Thyroid gland (tissue), 4 donors: ENCODE measurements around the gene NBPF12.
"Not testable (repeated sequence)": the region's sequence is repeated elsewhere in the genome, so short reads cannot be mapped to it uniquely, and the experiment has no call there.

Source experiments
- POLR2A ChIP-seq, 2 donors: fragments of 450-650 bp; IDR thresholded peaks; one replicate each; pipeline ENCODE4 v1.6.1; 2017; ENCODE audit warnings: antibody characterized with exemption in 2 of 2, mild to moderate bottlenecking in 2 of 2, moderate library complexity in 1 of 2
- TF ChIP-seq, protein P1 (sequence below), 6 experiments: fragments of 200-600 bp in 3 of 6; fragments of 450-650 bp in 3 of 6; sonication (generic) in 3 of 6; IDR thresholded peaks; one replicate each; pipeline ENCODE4 v1.5.1; 2016 to 2019; ENCODE audit warnings: antibody characterized with exemption in 6 of 6, mild to moderate bottlenecking in 2 of 6, inconsistent platforms in 1 of 6, moderate library complexity in 1 of 6

DNA sequence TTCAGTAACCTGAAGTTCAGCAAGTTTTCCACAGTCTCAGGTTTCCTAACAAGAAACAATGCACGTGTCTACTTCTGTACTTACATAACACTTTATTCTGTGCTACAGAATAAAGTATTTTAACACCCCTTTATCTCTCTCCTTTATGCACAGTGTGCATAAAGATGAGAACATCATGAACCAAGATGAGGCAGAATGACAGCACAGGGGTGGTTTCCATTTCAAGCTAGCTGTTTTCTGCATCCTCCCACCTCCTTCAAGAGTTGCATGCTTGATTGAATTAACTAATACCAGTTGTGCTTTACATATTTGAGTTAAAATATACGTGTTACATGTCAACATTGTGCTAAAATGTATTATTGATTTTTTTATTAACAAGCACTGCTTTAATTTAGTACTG, 14.0 kb upstream of the NBPF12 start:
- TF ChIP-seq, protein P1, sequence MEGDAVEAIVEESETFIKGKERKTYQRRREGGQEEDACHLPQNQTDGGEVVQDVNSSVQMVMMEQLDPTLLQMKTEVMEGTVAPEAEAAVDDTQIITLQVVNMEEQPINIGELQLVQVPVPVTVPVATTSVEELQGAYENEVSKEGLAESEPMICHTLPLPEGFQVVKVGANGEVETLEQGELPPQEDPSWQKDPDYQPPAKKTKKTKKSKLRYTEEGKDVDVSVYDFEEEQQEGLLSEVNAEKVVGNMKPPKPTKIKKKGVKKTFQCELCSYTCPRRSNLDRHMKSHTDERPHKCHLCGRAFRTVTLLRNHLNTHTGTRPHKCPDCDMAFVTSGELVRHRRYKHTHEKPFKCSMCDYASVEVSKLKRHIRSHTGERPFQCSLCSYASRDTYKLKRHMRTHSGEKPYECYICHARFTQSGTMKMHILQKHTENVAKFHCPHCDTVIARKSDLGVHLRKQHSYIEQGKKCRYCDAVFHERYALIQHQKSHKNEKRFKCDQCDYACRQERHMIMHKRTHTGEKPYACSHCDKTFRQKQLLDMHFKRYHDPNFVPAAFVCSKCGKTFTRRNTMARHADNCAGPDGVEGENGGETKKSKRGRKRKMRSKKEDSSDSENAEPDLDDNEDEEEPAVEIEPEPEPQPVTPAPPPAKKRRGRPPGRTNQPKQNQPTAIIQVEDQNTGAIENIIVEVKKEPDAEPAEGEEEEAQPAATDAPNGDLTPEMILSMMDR (IDR thresholded peaks at IDR 0.05) = not testable (repeated sequence)
- not testable (repeated sequence) for TF ChIP-seq POLR2A (IDR thresholded peaks at IDR 0.05)
